HuH-7 (cell line): Measurements from ENCODE around the gene ATF4.

Experiments used
- DNase-seq: peaks from one replicate; pipeline ENCODE4 v3.0.0; 2011; ENCODE audit warnings: low spot score

ATF4 gene

GRCh38 chr22:39528681-39529486 is 8.5 kb downstream of the ATF4 start:
- DNase-seq: peak; percentile 85

GRCh38 chr22:39529487-39529851 is 9.1 kb downstream of the ATF4 start:
- no peak for DNase-seq

GRCh38 chr22:39530116-39530515 is 9.8 kb downstream of the ATF4 start:
- DNase-seq: no peak

DNA sequence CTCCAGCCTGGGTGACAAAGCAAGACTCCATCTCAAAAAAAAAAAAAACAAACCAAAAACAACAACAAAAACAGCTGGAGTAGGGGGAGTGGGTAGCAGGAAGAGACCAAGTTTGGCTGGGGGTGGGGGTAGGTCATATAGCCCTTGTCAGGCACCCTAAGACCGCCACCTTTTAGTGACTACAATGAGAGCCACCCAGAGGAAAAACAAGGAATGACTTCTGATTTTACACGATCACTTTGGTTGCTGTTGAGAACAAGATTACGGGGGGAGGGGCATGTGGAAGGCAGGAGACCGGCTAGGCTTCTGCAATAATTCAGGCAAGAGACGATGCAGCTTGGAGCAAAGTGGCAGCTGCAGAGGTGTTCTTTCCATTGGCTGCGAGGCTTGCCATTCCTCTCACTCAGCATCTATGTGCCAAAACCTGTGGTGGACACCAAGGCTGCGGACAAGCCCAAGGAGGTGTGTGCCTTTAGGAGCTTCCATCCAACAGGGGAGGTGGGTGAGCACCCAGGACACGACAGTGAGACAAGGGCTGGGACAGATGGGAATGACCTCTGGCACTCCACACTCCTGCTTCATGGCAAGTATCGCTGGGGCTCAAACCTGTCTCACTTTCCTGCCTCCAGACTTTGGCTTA is 10.4 kb downstream of the ATF4 start:
- no peak for DNase-seq

- peak; percentile 97 for DNase-seq
These were observed 12.1 kb downstream of the ATF4 start, which contains the start of gene RPS19BP1 for GRCh38 chr22:39532215-39533073. Gene RPS19BP1 (minus strand): TSS chr22:39532748. CDS start chr22:39532738, 10 bp downstream.

DNA sequence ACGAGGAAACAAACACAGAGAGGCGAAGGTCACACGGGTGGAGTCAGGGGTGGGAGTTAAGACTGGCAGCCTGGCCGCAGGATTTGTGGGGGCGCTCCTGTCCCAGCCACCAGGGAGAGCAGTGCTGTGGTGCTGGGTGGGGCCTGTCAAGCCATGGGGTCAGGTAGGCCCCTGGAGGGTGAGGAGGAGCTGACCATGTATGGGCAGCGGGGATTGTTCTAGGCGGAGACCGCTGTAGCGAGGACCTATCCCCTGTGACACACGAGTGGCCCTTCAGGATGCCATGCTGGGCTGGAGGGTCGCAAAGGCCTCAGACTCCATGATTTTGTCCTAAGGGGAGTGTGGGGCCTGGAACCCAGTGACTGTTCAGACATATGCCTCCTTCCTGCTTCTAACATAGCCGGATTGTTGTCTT is 13.7 kb downstream of the ATF4 start:
- no peak for DNase-seq

GRCh38 chr22:39534591-39535356 is 14.4 kb downstream of the ATF4 start:
- DNase-seq: peak; percentile 87

DNA sequence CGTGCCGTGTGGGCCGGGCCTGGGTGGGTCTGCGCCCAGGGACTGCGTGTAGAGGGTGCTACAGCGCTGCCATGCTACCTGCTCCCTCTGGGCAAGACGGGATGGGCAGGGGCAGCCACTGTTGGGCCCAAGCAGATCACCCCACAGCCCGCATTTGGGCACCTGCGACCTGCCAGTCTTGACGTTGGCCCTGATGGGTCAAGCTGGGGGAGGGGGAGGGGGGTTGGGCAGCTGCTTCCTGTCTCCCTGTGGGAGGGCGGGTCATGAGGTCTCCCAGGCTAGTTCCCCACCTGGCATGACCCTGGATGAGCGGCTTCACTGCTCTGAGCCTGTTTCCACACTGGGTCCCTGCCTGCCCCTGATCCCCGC is 15.0 kb downstream of the ATF4 start:
- no peak for DNase-seq

DNA sequence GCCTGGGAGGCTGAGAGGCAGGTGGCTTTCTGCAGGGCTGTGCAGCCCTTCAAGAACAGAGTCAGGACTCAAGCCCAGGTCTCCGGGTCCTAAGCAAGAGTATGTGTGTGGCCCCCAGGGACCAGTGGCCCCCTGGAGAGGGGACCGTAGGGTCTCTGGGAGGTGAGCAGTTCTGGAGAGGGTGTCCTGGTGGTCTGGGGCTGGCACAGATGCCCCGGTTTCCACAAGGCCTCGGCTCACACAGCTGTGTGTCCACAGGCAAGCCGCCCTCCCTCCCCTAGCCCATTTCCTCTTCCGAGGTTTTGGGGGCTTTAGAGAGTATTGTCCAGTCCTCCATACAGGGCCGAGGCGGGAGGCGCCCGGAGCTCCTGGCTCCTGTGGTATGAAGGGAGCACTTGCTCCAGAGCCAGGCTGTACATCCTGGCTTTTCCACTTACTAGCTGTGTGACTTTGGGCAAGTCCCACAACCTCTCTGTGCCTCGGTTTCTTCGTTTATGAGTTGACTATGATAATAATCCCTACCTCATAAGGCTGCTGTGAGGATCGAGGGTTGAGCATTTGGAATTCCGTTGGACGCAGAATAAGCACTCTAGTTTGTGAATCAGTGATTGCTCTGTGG is 15.6 kb downstream of the ATF4 start:
- no peak for DNase-seq

GRCh38 chr22:39536711-39537110 is 16.3 kb downstream of the ATF4 start:
- DNase-seq: no peak

DNA sequence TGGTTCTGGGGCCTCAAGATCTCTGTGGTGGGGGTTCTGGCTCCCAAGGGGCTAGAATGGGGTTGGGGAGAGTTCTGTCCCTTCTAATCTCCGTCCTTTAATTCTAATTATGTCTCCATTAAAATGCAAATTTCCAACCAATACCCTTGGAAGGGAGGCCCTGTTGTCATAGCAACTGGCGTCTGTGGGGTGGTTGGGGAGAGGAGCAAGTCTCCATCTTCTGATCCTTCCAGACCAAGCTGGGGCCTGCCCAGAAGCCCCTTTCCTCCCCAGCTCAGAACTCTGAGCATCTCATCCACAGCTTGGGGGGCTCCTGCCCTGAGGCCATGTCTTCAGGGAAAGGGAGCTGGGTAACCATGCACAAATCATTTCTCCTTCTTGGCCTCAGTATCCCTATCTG is 17.6 kb downstream of the ATF4 start:
- no peak for DNase-seq

GRCh38 chr22:39543095-39543494 is 22.7 kb downstream of the ATF4 start:
- peak; percentile 73 for DNase-seq

DNA sequence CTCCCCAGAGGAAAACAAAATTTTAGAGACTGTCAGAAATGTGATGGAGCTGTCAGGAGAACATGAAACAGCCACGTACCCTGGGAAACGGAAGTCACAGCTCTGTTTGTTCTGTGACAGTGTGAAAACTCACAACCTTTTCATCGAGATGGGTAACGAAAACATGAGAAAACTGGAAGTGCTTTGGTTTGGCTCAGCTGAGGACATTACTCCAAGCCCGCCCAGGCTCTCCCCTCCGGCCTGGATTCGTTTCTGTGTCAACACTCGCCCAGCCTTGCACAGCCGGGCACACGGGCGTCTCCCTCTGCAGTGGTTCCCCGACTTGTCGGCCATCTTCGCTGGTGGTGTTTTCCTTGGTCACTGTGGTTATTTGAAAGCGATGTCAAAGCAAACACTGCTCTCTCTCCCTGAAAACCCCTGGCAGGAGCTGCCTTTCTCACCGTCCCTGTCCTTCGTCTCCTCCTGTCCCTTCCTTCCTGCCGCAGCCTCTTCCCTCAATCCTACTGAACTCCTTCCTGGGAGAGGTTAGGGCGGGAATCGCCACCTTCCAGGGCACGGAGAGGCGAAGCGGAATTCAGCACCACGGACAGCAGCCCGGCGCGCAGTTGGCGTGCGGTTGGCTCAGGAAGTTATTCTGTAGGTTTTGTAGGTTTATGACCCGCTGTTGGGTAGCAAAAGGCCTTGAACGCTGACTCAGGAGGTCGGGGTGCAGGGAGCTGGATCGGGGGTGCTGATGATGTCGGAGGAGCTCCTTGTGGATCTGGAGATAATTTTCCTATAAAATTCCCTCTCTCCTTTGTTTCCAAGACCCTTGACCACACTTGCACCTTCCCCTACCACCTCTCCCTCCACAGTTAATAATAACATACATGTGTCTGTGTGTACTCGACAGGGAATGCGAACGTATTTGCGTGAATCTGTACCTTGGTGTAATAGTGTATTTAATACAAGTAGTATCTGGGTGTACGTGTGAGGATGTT is 25.3 kb downstream of the ATF4 start:
- DNase-seq: peak; percentile 69

GRCh38 chr22:39546889-39547586 is 26.7 kb downstream of the ATF4 start:
- DNase-seq: no peak

- DNase-seq: no peak
These were observed 27.2 kb downstream of the ATF4 start for GRCh38 chr22:39547587-39547947.

- DNase-seq: no peak
These were observed 33.1 kb downstream of the ATF4 start for GRCh38 chr22:39553429-39553828.

DNA sequence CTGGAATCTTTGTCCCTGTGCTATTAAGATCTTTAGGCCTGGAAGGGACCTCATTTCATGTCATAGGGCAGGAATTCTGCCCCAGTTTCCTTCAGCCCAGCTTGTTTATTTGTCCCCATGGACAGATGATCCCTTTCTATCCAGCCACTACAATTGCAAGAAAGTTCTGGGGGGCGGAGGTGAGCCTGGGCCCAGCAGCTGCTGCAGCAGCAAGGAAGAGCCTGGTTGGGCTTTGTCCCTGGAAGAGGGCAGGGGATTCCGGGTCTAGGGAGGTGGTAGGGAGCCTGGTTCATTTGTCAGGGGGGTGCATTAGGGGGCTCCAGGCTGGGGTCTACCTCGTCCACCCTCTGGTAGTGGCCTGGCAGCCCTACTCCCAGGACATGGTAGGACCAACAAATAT is 33.8 kb downstream of the ATF4 start:
- DNase-seq: no peak

DNA sequence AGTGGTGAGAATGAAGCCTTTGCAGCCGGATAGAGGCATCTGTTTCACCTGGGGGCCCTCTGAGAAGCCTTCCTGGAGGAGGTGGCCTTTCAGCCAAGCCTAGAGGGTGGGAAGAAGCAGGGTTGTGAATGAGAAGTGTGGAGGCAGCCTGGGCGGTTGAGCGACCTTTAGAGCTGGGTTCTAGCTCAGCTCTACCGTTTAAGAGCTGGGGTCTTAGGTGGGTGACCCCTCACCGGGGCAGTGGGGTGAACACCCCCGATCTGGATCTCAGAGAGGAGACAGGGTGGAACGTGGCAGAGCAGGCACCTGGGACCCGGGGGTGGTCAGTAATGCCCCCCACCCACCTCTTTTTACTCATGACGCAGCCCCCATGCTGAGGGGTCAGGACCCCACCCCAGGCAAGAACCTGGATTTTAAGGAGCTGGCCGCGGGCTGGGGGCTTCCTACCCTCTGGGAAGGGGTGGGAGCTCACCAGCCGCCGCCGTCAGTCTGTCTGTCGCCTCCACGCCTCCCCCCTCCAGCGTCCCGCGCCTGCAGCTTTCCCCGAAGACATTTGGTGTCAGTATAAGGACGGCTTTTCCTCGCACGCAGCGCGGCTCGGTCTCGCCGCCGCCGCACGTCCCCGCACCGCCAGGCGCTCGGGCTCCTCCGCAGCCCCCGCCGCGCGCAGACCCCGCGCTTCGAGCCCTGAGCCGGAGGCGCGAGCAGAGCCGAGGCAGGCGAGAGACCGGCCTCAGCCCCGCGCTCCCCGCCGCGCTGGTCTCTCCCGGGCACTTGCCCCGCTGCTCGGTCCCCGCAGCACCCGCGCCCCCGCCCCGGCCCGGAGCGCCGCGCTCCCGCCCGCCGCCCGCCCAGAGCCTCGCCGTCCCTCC is 36.8 kb downstream of the ATF4 start:
- no peak for DNase-seq

- DNase-seq: no peak
These were observed 37.9 kb downstream of the ATF4 start for GRCh38 chr22:39558254-39558727.
